Body of pancreas (tissue), 4 donors: ENCODE results near the gene ADCY9. TPM values are rescaled to one million over a fixed set of nuclear protein-coding genes. Genes with fewer than 3 reads are reported as not detected.

ENCODE experiments used
- ATAC-seq: fragments of 150-250 bp; one replicate; pipeline ENCODE4 v1.9.1; 2016
- DNase-seq, 4 donors: peaks; one replicate each; pipeline ENCODE4 v3.0.0-alpha.2; 2019
- H3K27ac ChIP-seq, 4 donors: fragments of 200-600 bp; sonication (generic); 1 replicate in 3 of 4; 2 replicates in 1 of 4; pipeline versions ENCODE4 v1.5.1 to v1.6.1; 2016 to 2019; ENCODE audit warnings: mild to moderate bottlenecking in 1 of 4, mixed read lengths in 1 of 4, moderate library complexity in 1 of 4
- H3K27me3 ChIP-seq, 2 donors: fragments of 200-600 bp; sonication (generic); one replicate each; pipeline ENCODE4 v1.6.0; 2016; ENCODE audit warnings: mild to moderate bottlenecking in 1 of 2
- H3K36me3 ChIP-seq, 2 donors: fragments of 200-600 bp; sonication (generic); replicated peaks in 1 of 2; 2 replicates each; pipeline ENCODE4 v1.5.1; 2016; ENCODE audit warnings: low read depth in 2 of 2; ENCODE audit not compliant: insufficient read depth in 1 of 2
- H3K4me1 ChIP-seq: fragments of 200-600 bp; sonication (generic); one replicate; pipeline ENCODE4 v1.6.0; 2016
- H3K4me3 ChIP-seq, 2 donors: fragments of 200-600 bp; sonication (generic); 1 replicate in 1 of 2; 2 replicates in 1 of 2; pipeline ENCODE4 v1.5.1; 2016 to 2019
- H3K9me3 ChIP-seq, 3 donors: fragments of 200-600 bp; sonication (generic); 1 replicate in 2 of 3; 2 replicates in 1 of 3; pipeline ENCODE4 v1.5.1; 2016
- POLR2A ChIP-seq, 3 donors: fragments of 450-650 bp; IDR thresholded peaks; one replicate each; pipeline ENCODE4 v1.6.1; 2016; ENCODE audit warnings: antibody characterized with exemption in 3 of 3, mild to moderate bottlenecking in 2 of 3
- WGBS, 2 donors: methylation state at CpG; one replicate each; pipeline ENCODE4 v1.1.5; 2017; 5-methylcytosine and 5-hydroxymethylcytosine counted together
- intact Hi-C: fragments of 100-400 bp; cut with DNase I; formaldehyde crosslinking; loops from one replicate; pipeline ENCODE4 v1.15.1; 2023
- total RNA-seq, 2 donors: library from RNA; depleted of rRNA; stranded (reverse); fragments of >200 nt; gene quantifications; one replicate each; pipeline ENCODE4 v1.1.0, GENCODE V29; 2016
- TF ChIP-seq, protein P1 (sequence below), 7 experiments: fragments of 450-650 bp in 4 of 7; fragments of 200-600 bp in 3 of 7; sonication (generic) in 3 of 7; IDR thresholded peaks; one replicate each; pipeline ENCODE4 v1.5.1; 2016 to 2019; ENCODE audit warnings: antibody characterized with exemption in 7 of 7

The ADCY9 gene
- total RNA-seq, 2 donors from 2014 or later: 22.4 to 29.1 TPM

DNA sequence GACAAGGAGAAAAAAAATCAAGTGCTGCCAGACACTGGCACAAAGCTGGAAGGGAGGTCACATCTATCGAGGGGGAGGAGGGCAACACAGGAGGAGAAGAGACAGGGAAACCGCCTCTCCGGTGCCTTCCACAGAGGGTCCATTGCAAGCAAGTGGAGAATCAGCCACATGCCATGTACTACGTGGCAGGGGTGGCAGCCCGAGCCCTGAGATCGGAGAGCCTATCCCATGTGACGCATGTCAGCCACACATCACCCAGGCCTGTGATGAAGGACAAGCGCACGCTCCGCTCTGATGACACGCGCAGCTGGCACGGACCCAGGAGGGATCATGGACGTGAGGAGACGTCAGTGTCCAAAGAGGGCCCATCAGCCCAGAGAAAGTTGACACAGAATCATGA, 30.1 kb downstream of the ADCY9 start:
- H3K9me3 ChIP-seq: no peaks in the 10 kb centered on the region
- TF ChIP-seq, protein P1, sequence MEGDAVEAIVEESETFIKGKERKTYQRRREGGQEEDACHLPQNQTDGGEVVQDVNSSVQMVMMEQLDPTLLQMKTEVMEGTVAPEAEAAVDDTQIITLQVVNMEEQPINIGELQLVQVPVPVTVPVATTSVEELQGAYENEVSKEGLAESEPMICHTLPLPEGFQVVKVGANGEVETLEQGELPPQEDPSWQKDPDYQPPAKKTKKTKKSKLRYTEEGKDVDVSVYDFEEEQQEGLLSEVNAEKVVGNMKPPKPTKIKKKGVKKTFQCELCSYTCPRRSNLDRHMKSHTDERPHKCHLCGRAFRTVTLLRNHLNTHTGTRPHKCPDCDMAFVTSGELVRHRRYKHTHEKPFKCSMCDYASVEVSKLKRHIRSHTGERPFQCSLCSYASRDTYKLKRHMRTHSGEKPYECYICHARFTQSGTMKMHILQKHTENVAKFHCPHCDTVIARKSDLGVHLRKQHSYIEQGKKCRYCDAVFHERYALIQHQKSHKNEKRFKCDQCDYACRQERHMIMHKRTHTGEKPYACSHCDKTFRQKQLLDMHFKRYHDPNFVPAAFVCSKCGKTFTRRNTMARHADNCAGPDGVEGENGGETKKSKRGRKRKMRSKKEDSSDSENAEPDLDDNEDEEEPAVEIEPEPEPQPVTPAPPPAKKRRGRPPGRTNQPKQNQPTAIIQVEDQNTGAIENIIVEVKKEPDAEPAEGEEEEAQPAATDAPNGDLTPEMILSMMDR (IDR thresholded peaks at IDR 0.05): no peak
- no peak for TF ChIP-seq POLR2A (IDR thresholded peaks at IDR 0.05)
- H3K4me3 ChIP-seq: no peak overlapping the region
- peaks cover 19% of the 10 kb centered on the region for H3K4me1 ChIP-seq
- WGBS, 2 donors: 94% methylated on average over 15 of the region's 15 CpGs
- no peaks in the 10 kb centered on the region for H3K27me3 ChIP-seq
- H3K27ac ChIP-seq: no peak overlapping the region
- intact Hi-C loops: no loop called here
- DNase-seq (no peak), ATAC-seq (no peak)
- H3K36me3 ChIP-seq: no peaks in the 10 kb centered on the region

GRCh38 chr16:4085405-4085970, 30.8 kb downstream of the ADCY9 start:
- no peak overlapping the region for H3K27ac ChIP-seq
- H3K4me1 ChIP-seq: peaks cover 13% of the 10 kb centered on the region
- ATAC-seq (no peak), DNase-seq (no peak)
- TF ChIP-seq, protein P1 (IDR thresholded peaks at IDR 0.05): no peak
- TF ChIP-seq POLR2A (IDR thresholded peaks at IDR 0.05): no peak
- no peaks in the 10 kb centered on the region for H3K36me3 ChIP-seq
- H3K27me3 ChIP-seq: no peaks in the 10 kb centered on the region
- WGBS, 2 donors: 77 to 92% methylated on average over 2 to 11 of the region's 12 CpGs
- no peaks in the 10 kb centered on the region for H3K9me3 ChIP-seq
- H3K4me3 ChIP-seq: no peak overlapping the region
- intact Hi-C loops: no loop called here

DNA sequence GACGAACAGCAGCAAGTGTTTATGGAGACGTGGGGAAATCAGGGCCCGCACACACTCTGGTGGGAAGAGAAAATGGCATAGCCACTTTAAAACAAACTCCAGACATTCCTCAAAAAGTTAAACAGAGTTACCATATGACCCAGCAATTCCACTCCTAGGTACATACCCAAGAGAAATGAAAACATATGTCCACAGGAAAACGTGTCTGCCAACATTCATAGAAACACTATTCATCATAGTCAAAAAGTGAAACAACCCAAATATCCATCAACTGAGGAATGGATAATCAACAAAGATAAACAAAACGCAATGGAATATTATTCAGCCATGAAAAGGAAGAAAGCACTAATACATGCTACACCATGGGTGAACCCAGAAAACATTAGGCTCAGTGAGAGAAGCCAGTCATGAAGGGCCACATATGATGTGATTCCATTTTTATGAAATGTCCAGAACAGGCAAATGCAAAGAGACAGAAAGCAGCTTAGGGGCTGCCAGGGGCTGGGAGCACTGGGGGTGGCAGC, 32.8 kb downstream of the ADCY9 start:
- DNase-seq: no peak
- intact Hi-C loops: no loop called here
- Histone ChIP-seq H3K27ac (no peak overlapping the region), H3K4me1 (no peaks in the 10 kb centered on the region), H3K9me3 (no peaks in the 10 kb centered on the region), H3K27me3 (no peaks in the 10 kb centered on the region), H3K4me3 (no peak overlapping the region), H3K36me3 (no peaks in the 10 kb centered on the region)
- TF ChIP-seq POLR2A (IDR thresholded peaks at IDR 0.05): no peak
- TF ChIP-seq, protein P1 (IDR thresholded peaks at IDR 0.05): no peak
- no peak for ATAC-seq
- 95 to 97% methylated on average over 5 of the region's 5 CpGs for WGBS, 2 donors

DNA sequence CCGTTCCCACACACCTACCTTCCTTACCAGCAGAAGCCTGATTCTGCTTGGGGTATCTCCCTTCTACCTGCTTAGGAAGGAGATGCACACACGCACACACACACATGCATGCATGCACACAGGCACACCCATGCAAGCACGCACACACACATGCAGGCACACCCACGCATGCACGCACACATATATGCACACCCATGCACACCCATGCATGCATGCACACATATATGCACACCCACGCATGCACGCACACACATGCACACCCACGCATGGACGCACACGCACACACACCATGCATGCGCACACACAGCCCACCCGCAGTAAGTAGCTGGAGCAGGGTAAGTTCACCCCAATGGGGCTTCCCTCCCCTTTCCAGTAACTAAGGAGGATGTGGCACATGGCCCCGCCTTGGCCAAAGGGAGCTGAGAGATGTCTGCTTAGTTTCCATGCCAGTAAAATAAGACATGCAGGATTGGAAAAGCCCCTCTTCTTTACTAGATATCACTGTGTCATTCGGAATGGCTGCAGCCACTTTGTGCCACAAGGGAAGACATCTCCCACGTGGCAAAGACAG, 33.7 kb downstream of the ADCY9 start:
- no peaks in the 10 kb centered on the region for H3K9me3 ChIP-seq
- TF ChIP-seq POLR2A (IDR thresholded peaks at IDR 0.05): no peak
- TF ChIP-seq, protein P1 (IDR thresholded peaks at IDR 0.05): no peak
- no peak overlapping the region for H3K27ac ChIP-seq
- no peak overlapping the region for H3K4me3 ChIP-seq
- ATAC-seq: no peak
- 90 to 93% methylated on average over 13 to 15 of the region's 15 CpGs for WGBS, 2 donors
- no peak for DNase-seq
- no peaks in the 10 kb centered on the region for H3K27me3 ChIP-seq
- H3K36me3 ChIP-seq: no peaks in the 10 kb centered on the region
- H3K4me1 ChIP-seq: no peaks in the 10 kb centered on the region
- intact Hi-C loops: no loop called here
